Measurements from ENCODE around the gene UBE2Z. TPM values are rescaled to one million over a fixed set of nuclear protein-coding genes. Genes with fewer than 3 reads are reported as not detected.
"Not testable (repeated sequence)": the region's sequence is repeated elsewhere in the genome, so short reads cannot be mapped to it uniquely, and the experiment has no call there.

The UBE2Z gene
- 151 and 159 TPM in 2 replicates for total RNA-seq (2014; rRNA removed; shearing (Covaris generic); ENCODE audit: low replicate concordance)

DNA sequence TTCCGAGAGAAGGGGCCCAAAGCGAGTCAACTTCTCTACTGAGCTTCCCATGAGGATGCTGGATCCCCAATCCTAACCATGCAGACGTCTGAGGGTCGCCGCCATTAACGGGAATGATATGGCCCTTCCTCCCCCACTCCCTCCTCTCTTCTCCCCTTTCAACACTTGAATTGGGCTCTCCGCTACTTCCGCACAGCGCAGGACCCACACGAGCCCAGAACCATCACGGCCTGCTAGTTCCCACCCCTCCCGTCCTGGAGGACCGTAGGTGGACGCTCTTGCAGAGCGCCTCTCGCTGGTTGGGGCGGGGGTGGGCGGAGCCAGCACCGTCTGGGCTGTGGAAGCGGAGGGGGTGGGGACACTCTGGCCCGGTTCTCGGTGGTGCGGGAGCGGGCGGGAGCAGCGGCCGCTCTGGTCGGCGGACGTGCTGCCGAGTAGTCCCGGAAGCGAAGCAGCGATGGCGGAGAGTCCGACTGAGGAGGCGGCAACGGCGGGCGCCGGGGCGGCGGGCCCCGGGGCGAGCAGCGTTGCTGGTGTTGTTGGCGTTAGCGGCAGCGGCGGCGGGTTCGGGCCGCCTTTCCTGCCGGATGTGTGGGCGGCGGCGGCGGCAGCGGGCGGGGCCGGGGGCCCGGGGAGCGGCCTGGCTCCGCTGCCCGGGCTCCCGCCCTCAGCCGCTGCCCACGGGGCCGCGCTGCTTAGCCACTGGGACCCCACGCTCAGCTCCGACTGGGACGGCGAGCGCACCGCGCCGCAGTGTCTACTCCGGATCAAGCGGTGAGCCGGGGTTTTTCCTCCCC lies at the start of gene UBE2Z:
Gene UBE2Z (plus strand): TSS at position 361 of the 797 bp plus-strand sequence. CDS start 97 bp downstream, at position 458.
- in situ Hi-C loops (cut with HindIII; ENCODE audit: low pct_unique_long_range_greater_than_20kb, low sequenced_read_pairs), result no loop called here
- DNase-seq (ENCODE audit: low read depth), result peak; percentile 95

DNA sequence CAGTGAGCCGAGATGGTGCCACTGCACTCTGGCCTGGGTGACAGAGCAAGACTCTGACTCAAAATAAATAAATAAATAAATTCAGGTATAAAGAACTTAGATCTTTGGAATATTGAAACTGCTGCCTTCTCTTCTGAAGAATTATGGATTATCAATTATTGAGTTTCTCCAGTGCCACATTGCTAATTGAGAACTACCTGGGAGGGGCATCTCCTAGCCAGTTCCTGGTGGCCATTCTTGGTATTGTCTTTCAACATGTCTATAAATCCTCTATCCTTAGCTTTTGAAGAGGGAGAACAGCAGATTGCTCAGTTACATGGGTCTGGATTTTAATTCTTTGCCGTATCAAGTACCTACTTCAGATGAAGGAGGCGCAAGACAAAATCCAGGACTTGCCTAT lies 48.2 kb upstream of the UBE2Z start:
- no peak for DNase-seq (ENCODE audit: low read depth)
- in situ Hi-C loops (cut with HindIII; ENCODE audit: low pct_unique_long_range_greater_than_20kb, low sequenced_read_pairs), result no loop called here

DNA sequence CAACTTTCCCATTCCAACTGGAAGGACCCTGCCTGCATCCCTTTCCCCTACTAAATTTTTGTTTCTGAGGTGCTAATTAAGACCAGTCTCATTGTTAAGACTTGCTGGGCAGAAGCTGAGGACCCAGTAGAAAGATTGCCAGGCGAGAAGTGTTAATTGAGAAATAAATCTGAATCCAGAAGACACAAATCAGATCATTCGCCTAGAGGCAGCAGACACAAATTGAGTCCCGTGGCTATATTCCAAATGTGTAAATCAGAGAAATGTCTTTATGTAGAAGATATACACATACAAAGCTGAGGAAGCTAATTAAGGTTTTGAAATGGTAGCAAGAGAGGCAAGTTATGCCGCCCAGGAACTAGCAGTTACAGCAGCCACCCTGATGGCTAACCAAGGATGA lies 47.8 kb upstream of the UBE2Z start:
- in situ Hi-C loops (cut with HindIII; ENCODE audit: low pct_unique_long_range_greater_than_20kb, low sequenced_read_pairs), result no loop called here
- no peak for DNase-seq (ENCODE audit: low read depth)

DNA sequence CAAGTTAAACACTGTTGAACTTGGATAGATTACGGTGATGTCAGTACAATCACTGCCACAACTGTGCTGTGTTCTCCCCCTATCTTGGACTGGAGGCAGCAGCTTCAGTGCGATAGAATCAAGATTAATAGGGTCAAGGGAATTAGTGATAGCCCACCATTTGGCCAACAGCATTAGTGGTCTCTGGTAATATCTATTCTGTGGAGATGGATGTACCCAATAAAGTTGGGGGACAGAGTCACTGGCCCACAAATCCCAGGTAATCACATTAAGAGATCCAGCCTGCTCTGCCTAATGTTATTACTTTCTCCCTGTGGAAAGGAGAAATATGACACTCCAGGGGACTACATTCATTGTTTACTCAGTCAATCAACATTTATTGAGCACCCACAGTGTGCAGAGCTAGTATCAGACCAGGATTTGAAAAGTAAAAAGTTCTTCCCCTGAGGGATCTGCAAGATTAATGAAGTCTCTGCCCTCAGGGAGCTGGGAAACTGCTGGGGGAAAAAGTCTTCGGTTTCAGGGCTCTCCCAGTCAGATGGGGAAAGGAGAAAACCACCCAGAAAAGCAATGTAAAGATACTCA lies 39.2 kb upstream of the UBE2Z start:
- in situ Hi-C loops (cut with HindIII; ENCODE audit: low pct_unique_long_range_greater_than_20kb, low sequenced_read_pairs), result no loop called here
- no peak for DNase-seq (ENCODE audit: low read depth)

DNA sequence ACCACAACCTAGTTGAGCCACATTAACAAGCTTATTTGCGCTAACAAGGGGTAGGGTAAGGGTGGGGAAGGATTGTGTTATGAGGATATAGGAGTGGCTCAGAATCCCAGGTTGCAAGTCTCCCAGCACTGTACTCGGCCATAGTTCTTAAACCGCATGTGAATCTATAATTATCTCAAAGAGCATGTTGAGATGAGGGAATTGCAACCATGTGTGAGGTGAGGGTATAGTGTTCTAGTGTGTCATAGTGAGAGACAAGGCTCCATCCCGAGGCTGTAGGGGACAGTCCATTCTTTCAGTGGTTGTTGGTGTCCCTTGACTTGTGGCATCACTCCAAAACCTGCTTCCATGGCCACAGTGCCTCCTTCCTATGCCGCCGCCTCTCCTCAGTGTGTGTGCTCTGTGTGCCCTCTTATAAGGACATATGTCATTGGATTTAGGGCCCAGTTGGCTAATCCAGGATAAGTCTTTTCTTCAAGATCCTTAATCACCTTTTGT lies 38.3 kb upstream of the UBE2Z start:
- DNase-seq (ENCODE audit: low read depth), result no peak
- in situ Hi-C loops (cut with HindIII; ENCODE audit: low pct_unique_long_range_greater_than_20kb, low sequenced_read_pairs), result no loop called here

DNA sequence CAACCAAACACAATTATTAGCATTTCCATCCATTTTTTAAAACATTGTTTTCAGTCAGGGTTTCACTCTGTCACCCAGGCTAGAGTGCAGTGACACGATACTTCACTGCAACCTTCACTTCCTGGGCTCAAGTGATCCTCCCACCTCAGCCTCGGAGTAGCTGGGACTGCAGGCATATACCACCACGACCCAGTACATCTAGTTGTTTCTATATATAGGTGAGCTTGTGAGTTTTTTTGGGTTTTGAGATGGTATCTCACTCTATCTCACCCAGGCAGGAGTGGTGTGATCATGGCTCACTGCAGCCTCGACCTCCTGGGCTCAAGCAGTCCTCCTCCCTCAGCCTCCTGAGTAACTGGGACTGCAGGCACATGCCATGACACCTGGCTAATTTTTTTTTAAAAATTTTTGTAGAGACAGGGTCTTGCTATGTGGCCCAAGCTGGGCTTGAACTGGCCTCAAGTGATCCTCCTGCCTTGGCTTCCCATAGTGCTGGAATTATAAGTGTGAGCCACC lies 37.1 kb upstream of the UBE2Z start:
- in situ Hi-C loops (cut with HindIII; ENCODE audit: low pct_unique_long_range_greater_than_20kb, low sequenced_read_pairs), result no loop called here
- no peak for DNase-seq (ENCODE audit: low read depth)

DNA sequence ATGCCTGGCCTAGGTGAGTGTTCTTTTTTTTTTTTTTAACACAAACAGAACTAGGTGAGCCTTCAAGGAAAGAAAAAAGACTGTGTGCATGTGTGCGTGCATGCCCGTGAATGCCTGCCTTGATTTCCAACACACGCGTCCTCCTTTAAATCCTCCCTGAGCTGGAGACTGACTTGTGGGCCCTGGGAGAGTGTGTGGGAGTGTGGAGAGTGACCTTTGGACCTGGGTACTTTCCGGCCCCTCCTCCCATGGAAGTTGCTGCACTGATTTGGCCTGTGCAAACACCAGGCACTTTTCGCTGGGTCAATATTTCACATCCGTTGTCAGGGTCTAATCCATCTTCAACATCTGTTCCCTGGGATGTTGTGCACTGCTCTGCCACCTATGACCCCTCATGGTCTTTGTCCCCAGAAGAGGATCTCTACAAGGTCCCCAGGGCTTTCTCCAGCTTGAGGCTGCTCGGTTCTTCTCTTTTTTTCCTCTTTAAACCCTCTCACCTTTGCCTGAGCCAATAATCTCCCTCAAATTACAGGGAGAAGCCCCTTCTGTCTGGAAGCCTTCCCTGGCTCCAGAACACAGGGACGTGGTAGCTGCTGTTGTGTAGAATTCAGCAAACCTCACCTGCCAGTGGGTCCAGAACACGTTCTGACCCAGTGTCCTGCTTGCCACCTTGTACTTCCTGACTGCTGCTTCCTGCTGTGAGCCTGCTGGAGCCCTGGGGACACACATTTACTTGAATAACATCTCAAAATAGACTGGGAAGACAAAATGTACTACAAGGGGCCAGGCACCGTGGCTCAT lies 36.5 kb upstream of the UBE2Z start:
- in situ Hi-C loops (cut with HindIII; ENCODE audit: low pct_unique_long_range_greater_than_20kb, low sequenced_read_pairs), result no loop called here
- DNase-seq (ENCODE audit: low read depth), result no peak

DNA sequence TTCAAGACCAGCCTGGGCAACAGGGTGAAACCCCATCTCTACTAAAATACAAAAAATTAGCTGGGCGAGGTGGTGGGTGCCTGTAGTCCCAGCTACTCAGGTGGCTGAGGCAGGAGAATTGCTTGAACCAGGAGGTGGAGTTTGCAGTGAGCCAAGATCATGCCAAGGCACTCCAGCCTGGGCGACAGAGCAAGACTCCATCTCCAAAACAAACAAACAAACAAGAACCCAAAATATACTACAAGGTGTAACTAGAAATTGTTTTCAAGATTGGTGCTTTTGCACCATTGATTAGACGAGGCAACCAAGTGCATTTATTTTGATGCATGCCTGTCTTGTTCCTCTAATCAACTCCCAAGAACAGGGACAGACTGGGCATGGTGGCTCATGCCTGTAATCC lies 35.8 kb upstream of the UBE2Z start:
- DNase-seq (ENCODE audit: low read depth); in situ Hi-C loops (cut with HindIII; ENCODE audit: low pct_unique_long_range_greater_than_20kb, low sequenced_read_pairs): not testable (repeated sequence)

DNA sequence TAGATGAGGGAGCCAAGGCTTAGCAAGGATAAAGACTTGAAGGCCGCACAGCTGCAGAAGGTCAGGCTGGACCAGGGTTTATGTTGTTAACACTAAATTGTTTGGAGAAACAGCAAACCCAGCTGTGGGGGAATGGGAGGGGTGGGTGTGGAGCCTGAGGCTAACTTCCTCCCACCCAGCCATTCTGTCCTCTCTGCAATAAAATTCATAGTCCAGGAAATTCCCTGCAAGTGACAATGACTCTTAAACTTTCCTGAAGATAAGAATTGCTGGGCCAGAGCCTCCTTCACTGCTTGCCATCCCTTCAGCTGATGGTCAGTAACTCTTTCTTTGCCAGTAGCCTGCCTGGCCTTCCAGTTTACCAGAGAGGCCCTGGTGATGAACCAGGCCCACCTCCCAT lies 35.0 kb upstream of the UBE2Z start:
- in situ Hi-C loops (cut with HindIII; ENCODE audit: low pct_unique_long_range_greater_than_20kb, low sequenced_read_pairs), result no loop called here
- no peak for DNase-seq (ENCODE audit: low read depth)

DNA sequence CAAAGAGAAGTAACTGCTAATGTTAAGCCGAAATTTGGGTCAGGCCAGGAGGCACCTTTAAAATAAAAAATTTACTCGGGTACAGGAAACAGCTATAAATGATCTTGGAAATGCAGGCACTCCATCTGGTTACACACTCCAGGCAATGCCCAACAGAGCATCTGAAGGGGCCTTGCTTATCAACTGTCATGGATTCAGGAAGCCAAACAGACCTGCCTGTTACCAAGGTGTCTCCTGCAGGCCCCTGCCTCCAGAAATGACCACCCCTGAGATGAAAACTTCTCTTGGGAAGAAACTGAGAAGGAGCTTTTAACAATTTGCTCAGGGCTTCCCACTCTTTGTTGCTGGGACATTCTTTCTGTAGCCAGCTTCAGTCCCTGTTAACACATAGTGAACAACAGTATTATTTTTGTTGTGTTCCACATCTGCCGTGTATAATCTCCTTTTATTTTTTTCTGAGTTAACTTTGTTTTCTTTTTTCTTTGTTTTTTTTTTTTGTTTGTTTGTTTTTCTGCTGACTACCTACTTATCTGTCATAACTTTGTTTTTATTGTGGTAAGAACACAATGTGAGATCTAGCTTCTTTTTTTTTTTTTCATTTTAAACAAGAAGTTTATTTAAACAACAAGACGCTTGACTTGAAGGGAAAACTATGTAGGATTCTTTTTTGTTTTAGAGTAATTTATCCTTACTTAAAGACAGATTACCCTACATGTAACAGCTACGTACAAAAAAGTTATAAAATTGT lies 34.3 kb upstream of the UBE2Z start:
- no peak for DNase-seq (ENCODE audit: low read depth)
- in situ Hi-C loops (cut with HindIII; ENCODE audit: low pct_unique_long_range_greater_than_20kb, low sequenced_read_pairs), result no loop called here

DNA sequence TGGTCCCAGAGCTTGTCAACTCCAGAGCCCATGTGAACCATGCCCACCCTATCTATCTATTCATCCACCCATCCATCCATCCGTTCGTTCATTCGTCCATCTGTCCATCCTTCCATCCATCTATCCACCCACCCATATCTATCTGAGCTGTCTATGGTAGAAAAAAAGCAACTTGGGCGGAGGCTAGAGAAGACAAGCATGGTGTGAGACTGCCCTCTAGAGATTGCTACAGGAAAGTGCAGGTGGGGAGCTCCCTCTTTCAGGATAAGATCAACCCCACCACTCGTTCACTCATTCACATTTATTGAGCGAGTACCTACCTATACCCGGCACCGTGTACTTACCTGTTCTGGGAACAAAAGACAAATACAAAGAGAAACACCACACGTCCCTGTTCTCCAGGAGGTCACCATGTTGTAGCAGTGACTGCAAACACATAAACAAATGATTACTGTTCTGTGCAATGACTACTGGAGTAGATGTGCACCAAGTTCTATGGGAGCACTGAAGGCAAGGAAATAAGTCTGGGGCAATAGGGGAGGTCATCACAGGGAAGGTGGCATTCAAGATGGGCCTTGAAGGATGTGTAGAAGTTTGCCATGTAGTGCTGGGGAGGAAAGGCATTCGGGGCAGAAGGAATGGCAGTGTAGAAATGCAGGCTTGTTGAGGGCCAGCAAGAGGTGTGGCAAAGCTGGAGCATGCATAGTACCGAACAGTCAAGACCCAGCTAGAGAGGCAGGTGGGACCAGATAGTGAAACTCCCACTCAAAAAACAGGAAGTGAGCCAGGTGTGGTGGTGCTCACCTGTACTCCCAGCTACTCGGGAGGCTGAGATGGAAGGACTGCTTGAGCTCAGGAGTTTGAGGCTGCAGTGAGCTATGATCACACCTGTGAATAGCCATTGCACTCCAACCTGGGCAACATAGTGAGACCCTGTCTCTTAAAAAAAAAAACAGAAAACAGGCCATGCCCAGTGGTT lies 29.0 kb upstream of the UBE2Z start:
- in situ Hi-C loops (cut with HindIII; ENCODE audit: low pct_unique_long_range_greater_than_20kb, low sequenced_read_pairs), result no loop called here
- peak; percentile 55 for DNase-seq (ENCODE audit: low read depth)

DNA sequence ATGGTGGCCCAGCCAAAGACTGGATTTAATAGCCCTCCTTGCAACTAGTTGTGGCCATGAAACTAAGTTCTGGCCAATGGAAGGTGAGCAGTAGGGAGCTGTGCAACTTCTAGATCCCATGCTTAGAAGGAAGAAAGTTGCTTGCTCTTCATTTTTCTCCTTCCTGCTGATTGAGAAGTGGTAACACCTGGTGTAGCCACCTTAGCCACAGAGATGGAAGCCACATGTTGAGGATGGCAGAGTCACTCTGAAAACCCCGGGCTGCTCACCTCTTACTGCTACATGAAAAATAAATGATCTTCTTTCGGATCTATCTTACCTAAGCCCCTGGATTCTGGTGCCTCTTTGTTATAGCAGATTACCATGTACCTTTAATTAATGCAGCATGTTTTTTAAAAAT lies 25.9 kb upstream of the UBE2Z start:
- in situ Hi-C loops (cut with HindIII; ENCODE audit: low pct_unique_long_range_greater_than_20kb, low sequenced_read_pairs), result loop anchor here (10.0 kb wide), 1 partner anchor 67 kb away; the partner anchor contains the start of gene TTLL6

DNA sequence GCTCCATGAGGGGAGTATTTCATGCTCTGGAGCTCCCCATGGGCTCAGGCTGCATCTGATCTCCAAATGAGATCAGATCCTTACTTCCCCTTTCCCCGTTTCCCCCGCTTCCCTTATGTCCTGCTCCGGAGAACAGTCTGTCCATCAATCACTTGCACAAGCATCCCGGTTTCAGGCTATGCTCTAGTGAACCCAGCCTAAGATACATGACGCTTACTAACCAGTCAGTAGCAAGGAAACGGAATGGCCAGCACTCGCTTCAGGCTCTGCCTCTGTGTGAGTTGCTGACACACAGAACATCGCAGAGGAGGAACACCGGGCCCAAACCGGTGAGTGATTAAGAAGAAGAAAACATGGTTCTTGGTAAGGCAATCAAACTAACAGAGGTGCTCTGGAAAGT lies 25.0 kb upstream of the UBE2Z start:
- DNase-seq (ENCODE audit: low read depth), result peak; percentile 43
- in situ Hi-C loops (cut with HindIII; ENCODE audit: low pct_unique_long_range_greater_than_20kb, low sequenced_read_pairs), result loop anchor here (10.0 kb wide), 1 partner anchor 68 kb away; the partner anchor contains the start of gene TTLL6

More for the DNA sequence above, 25.9 kb upstream of the UBE2Z start:
- DNase-seq (ENCODE audit: low read depth), result no peak

DNA sequence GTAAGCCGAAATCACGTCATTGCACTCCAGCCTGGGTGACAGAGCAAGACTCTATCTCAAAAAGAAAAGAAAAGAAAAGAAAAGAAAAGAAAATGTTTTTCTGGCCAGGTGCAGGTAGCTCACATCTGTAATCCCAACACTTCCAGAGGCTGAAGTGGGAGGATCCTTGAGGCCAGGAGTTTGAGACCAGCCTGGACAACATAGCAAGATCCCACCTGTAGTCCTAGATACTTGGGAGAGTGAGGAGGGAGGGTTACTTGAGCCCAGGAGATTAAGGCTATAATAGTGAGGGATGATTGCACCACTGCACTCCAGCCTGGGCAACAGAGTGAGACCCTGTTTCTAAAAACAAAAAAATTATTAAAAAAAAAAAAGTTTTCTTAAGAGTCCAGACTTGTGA lies 18.1 kb upstream of the UBE2Z start:
- DNase-seq (ENCODE audit: low read depth), result no peak
- in situ Hi-C loops (cut with HindIII; ENCODE audit: low pct_unique_long_range_greater_than_20kb, low sequenced_read_pairs), result no loop called here

DNA sequence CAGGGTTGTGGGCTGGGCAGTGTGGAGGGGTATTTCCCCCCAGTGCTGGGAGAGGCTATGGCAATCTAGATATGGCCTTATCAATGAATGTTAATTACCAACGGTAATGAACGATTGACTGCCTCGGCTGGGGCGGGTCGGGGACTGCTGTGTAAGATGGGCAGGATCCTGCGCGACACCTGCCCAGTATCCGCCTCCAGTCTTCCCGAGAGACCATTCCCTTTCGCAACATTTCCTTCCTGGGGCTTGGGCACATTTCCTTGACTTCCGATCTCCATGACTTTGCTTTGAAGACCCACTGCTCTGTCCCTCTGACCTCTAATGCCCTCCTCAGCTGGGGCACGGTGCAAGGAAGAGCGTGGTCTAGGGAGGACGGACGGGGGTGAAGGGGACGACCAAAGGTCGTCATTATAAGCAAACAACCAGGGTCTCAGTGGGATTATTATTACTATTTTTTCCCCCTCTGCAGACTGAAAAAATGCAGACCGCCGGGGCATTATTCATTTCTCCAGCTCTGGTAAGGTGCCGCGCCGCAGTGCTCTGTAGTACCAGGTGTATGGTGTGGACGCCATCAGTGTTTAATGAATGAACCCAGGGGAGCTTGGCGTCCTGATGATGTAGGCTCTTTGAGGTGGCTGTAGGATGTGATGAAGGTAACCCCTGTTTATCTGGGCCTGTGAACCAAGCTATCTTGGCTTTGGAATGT lies 15.1 kb upstream of the UBE2Z start:
- in situ Hi-C loops (cut with HindIII; ENCODE audit: low pct_unique_long_range_greater_than_20kb, low sequenced_read_pairs), result no loop called here
- DNase-seq (ENCODE audit: low read depth), result no peak

Measured in Caki2 (cell line).